Hepatic stellate cell (primary cell): Measurements from ENCODE around the gene PLXNA4.

Source experiments
- DNase-seq: peaks from one replicate; pipeline ENCODE4 v3.0.0; 2011; ENCODE audit warnings: low spot score

PLXNA4 gene

DNA sequence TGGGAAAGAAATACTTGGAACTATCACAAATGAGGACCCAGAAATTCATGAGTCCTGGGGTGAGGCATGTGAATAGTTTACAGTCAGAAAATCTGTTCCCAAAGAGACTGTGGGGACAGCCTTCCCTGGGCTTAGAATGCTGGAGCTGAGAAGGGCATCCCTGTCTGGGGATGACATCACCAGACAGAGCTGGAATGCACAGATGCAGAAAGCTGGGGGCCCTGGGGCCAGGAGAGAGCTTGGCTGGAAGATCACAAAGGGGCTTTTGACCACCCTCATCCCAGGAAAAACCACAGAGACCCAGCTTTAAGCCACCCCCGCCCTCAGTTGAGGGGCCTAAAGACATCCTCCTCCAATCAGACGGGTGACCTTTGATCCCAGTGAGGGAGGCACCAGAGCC lies 264.5 kb downstream of the PLXNA4 start:
- no peak for DNase-seq

DNA sequence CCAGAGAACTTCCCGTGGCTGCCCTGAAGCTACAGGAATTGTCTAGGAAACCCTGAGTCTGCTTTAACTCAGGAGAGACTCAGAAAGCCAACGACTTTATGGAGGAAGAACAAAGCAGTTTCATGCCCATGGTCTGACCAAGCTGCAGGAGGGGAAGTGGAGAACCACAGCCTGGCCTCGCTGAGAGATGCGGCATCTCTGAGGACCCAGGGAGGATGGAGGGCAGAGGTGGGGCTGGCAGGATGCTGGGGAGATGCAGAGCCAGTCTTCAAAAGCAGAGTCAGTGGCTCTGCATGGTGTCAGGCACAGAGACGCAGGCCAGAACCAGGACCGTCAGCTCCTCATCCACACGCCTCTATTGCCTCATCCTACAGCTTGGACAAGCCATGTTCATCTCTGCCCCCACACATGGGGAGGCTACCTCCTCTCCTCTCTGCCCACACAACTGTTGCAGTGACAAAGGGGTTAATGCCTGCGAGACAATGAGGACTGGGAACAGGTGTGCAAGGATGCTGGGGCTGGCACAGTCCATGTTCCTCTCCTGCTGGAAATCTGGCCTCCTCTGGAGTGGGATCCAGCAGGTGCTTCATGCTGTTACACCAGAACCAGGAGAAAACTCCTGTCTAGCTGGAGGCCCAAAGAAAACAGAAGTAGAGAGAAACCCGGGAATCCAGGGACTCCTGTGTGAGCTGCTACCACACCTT lies 267.0 kb downstream of the PLXNA4 start:
- DNase-seq: no peak

DNA sequence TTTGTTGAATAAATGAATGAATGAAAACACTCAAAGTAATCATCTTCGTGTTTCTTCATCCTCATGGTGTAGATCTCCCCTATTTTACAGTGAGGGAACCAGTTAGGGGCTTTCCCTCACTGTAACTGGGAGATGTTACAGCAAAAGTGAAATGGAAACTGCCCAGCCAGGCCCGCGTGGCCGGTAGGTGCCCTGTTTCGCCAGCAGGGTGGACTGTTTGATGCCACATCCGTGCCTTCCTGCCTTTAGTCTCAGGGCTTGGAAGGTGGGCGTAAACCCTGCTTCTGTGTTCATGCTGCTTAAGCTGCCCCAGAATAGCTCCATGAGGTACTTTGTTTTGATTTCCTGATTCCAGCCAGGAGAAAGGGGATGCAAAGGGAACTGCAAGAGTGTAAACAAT lies 268.8 kb downstream of the PLXNA4 start:
- DNase-seq: no peak

DNA sequence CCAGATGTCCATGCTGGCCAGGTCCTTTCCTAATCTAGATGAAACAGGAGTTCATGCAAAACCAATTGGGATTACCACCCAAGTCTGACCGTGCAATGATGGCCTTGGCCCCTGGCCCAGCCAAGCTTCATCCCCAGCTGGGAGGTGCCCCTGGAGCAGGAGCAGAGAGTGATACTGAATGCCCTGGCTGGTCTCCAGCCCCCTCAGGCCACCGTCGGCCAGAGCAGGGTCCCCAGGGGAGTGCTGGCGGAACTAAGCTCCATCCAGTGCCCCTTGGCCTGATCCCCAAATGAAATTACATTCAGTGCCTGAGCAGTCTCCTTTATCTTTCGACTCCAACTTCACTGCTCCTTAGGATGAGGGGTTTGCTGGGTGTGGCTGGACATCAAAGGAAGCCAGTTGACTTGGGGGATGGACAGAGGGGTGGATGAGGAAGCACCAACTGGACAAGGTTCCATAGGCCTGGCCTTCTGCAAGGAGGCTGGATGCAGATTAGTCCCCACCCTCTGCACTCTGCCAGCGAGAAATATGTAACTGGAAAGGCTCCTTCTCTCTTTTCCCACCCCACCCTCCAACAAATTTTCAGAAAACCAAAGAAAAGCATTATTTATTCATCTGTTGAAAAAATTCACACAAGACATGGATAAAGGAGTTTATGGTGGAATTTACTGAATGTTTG lies 275.5 kb downstream of the PLXNA4 start:
- no peak for DNase-seq

DNA sequence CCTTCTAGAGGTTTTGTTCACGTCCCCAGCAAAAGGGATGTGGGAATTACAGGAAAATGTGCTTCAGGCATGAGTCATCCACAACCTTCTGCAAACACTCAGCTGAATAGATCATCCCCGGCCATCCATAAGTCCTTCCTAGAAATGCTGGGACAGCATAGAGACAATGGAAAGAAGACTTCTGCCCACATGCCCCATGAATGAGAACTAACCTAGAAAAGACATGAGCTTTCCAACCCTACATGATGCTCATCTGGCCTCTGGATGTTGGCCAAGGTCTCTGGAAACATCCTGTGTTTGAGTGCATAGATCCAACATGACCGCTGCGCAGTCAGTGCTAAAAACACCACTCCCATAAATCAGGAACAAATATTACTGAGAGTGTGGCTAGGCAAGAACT lies 277.5 kb downstream of the PLXNA4 start:
- peak; percentile 53 for DNase-seq

DNA sequence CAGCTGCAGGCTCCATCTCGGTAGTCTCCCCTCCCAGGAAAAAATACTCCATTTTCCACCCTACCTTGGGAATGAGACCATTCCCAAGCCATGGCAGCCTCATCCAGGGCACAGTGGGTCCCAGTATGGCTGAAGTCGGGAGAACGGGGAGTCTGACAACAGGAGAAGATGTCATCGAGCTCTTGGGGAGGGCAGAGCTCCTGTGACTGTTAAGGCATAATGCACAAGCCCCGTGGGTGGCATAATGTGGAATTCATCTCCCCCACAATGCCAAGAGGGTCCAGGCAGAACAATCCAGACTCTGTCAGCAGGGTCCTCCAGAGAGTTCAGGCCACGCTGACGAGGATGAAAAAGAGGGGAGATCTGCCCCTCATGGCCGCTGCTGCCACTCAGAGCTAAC lies 279.4 kb downstream of the PLXNA4 start:
- no peak for DNase-seq

DNA sequence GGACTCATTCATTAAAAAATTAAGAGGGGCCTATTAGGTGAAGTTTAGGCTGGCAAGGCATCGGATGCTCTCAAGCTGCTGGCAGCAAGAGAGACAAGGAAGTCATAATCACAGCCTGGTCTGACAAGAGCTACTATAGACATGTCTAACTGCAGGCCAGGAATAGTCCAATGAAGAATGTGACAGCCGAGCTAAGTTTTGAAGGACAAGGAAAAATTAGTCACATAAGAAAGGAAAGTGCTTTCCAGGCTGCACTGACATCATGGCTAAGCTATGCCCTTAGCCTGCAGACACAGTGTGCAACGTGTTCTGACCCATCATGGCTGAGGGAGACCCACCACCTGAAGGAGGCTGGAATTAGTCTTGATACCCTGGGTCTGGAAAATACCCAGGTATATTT lies 281.1 kb downstream of the PLXNA4 start:
- DNase-seq: no peak

DNA sequence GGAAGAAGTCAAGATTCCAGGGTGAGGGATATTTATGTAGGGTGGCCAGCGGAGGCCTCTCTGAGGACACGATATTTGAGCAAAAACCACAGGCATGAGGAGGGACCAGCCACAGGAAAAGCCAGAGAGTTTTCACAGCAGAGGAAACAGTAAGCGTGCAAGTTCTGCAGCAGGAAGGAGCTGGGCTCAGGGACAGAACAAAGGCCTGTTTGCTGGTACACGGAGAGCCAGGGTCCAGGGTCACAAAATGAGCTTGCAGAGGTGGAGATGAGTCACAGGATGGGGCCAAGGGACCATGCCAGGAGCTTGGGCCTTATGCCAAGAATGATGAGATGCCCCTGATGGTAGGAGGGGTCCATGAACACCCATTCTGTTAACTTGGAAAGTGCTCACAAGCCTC lies 283.5 kb downstream of the PLXNA4 start:
- peak; percentile 35 for DNase-seq

DNA sequence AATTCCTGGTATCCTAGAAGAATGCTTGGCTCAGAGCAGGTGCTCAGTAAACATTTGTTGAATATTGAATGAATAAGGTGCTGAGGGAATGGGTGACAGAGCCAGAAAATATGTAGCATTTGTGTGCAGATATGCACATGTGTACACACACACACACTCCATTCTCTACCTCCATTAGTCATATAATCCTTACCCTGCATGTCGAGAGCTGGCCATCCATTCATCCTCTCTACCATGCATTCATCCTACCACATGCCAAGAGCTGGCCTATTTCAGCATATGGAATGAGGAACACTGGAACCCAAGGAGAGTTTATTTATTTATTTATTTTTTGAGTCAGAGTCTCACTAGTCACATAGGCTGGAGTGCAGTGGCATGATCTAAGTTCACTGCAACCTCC lies 284.8 kb downstream of the PLXNA4 start:
- no peak for DNase-seq

DNA sequence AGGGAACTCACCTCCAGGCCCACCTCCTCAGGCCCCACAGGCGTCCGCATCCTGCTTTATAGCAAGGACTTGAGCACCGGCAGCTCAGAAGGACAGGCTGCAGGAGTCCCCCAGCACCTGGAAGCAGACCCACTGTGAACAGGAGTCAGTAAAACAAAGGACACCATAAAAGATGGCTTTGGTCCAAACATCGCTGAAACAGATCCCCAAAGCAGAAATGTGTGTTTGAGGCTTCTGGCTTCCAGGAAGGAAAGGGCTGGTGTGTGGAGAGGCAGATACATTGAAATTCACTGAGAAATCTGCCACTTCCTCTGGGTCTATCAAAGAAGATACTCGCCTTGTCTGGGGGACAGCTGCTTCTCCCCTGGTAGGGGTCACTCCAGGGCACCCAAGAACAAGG lies 286.2 kb downstream of the PLXNA4 start:
- no peak for DNase-seq

DNA sequence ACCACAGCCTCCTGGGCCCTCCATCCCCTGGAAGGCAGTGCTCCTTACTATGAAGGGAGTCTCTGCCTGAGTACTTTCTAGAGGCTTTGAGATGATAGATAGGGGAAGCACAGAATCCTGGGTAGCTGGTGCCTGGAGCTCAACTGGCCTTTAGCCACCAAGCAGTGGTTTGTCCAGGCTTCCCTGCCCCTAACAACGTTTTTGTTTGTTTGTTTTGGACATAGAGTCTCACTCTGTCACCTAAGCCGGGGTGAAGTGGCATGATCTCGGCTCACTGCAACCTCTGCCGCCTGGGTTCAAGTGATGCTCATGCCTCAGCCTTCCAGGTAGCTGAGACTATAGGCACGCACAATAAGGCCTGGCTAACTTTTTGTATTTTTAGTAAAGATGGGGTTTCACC lies 289.4 kb downstream of the PLXNA4 start:
- DNase-seq: no peak

DNA sequence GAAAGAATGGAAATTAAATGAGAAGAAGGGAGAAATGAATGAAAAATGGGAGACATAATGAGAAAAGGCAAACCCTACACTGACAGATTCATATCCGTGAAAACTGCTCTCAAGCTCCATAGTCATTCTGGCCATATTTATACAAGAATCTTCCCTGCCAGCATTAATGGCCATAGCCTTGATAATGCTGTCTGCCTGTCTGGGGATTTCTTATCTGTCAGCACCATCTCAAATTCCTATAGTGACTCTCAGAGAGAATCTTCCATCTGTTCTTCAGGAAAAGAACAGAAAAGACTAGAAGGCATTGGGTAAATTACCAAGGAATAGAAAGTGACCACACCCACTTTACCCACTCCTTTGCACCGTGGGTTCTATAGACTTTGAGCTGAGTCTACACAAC lies 295.9 kb downstream of the PLXNA4 start:
- DNase-seq: no peak

DNA sequence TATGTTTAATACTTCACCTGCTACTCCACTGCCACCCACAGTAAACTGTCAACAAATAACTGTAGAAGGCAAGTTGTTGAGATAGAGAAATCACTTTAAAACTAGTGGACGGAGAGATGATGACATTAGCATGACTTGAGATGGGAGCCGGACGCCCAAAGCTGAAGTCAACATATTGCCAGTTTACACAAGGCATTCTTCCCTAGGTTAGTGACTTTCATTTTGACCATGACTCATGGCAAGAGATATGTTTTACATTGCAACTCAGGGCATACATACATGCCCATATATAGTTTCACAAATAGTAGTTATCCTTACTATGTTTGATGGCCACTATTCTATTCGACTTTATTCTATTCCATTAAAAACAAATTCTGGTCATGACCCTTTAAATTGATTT lies 296.6 kb downstream of the PLXNA4 start:
- no peak for DNase-seq

DNA sequence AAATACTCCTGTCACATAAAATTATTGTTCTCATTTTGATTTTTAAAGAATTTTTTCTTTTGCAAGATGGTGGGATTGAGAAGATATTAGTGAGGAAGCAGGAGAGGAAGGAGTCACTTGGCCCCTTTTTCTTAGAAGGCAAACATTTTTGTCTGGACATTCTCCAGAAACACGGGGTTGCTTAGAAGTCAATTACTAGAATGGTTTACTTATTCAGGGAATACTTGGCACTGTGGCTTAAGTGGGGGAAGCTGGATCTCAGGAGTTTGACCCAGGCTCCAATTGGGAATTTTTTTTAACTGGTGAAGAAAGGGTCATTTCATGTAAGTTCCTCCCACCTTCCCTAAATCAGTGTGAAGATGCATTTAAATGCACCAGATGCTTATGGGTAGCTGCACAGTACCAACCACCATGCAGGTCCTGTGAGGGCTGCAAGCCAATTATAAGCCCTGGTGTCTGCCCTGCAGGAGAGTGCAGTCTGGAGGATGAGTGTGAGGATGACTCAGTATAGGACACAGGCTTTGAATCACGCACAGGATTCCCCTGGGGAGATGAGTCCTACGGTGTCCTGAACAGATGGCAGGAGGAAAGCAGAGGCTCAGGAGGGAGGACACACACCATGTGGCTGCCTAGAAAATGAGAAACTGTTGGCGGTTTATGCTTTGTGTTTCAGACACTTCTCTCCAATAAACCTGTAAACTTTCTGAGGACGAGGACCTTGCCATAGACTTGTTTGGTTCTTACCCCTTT lies 299.1 kb downstream of the PLXNA4 start:
- peak; percentile 40 for DNase-seq

DNA sequence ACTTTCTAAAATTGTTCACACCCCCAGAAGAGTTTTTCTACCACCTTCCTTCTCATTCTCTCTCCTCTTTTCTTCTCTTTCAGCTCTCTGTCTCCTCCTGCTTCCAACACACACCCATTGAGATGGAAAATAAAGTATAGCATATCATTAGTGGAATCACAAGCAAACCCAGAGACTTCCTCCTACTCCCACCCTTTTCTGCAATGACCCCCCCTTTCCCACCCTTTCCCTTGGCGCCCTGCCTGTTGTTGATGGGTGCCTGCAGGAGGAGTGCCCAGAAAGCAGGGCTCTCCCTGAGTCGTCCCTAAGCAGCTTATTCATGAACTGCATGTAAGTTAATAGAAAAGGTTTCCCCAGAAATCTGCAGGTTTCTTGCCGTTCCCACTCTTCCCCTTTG lies 300.0 kb downstream of the PLXNA4 start:
- DNase-seq: no peak

DNA sequence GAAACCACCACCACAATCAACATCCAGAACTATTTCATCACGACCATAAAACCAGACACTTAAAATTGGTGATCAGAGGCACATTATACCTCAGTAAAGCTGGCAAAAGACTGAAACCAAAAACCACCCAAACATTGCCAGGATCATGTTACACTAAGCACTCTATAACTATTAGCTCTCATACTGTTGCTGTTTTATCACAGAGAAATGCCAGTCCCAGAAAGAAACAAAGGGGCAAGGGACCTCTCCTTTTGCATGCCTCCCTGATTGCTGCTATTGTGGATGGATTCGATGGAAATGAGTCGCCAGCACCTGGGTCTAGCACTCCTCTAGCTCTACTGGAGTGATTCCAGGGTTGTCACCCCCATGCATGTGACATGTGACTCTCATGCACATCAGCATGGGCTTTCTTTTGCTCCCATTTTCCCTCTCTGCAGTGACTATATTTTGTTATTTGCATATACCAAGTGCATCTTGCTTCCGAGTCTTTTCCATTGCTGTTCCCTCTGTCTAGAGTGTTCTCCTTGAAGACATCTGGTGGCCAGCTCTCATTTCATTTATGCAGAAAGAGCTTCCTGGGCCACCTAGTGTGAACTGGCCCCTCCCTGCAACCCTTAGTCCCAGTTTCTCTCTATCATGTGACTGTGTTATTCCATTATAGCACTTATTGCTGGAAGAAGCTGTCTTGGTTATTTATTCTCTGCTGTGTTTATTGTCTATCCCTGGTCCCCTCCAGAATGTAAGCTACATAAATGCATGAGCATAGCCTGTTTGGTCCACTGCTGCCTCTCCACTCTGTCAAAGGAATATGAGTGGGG lies 300.6 kb downstream of the PLXNA4 start:
- no peak for DNase-seq

DNA sequence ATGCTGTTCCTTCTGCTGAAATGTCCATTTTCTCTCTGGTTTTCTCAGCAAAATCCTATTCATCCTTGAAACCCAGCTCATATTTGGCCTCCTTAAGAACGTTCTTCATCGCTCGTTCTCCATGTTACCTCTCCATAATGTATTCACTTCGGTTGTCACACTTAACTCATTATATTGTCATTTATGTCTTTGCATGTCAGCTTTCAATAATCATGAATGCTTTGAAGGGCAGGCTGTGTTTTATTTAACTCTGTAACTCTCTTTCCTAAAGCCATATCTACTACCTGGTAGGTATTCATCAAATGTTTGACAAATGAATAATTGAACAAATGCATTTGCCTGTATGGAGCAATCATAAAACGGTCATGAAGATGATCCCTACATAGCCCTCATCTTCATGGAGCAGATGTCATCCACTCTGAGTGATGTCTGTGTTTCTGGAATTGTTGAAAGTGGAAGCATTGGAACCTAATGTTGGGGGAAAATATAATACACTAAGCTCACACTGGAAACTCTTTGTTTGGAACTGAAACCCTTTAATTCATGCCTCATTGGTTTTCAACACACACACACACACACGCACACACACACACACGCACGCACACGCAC lies 303.4 kb downstream of the PLXNA4 start:
- DNase-seq: no peak

DNA sequence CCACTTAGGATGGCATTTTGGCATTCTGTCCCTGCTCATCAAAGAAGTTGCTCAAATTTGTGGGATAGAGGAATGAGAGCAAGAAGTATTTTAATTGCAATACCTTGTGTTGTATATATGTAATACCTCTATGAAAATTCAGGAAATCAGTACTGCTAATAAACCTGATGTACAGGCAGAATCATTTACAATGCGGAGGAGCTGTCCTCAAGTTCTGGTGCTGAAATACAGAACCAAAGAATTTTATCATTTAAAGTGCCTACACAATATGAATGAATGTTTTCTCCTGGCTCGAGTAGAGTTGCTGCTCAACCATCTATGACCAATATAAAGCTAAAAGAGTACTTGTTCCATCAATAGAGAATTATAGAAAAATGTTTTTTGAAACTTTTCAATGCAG lies 305.8 kb downstream of the PLXNA4 start:
- DNase-seq: no peak

DNA sequence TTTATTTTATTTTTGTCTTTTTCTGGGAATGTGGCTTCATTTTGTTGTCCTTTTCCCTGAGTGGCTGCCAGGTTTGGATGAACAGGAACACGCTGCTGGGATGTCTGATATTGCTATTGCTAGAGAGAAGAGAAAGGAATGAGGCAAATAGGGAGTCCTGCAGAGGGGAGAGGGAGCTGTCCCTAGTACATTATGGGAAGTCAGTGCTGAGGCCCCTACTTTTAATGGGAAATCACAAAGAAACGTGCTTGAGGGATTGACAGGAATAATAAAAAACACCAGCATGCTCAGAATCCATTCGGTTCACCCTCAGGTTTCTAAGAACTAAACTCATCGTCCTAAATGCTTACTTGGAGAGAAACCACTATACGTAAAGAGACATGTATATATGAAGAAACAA lies 306.6 kb downstream of the PLXNA4 start:
- no peak for DNase-seq

DNA sequence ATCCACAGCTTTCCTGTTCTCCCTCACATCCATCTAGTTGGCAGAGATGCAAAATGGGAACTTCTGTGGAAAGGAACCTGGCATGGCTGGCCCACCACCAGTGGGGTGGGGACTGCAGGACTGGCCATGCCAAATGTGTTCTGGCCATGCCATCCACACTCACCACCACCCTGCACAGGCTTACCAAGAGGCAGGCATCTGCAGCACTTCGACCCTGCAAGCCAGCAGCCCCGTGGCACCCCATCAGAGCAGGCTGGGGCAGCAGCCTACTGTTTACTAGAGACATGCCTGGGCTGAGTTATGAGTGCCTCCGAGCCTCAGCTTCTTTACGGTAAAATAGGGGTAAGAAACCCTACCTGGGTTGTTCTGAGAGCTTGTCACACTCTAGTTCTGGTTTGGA lies 313.1 kb downstream of the PLXNA4 start:
- no peak for DNase-seq

DNA sequence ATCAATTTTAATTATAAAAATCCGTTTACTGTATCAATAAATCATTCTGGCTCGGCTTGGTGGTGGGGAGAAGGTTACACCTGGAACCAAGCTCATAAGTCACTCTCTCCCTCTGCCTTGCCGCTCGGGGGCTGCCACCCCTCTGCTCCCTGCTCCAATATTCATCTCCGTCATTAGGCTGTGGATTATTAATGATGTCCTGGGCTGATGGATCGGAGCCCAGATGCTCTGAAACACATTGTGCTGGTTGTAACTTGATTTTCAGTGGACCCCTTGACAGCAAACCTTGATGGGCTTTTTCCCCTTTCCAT lies 314.2 kb downstream of the PLXNA4 start:
- no peak for DNase-seq
